Panc1 (cell line): ENCODE data around the gene AKAP9. TPM values are rescaled to one million over a fixed set of nuclear protein-coding genes. Genes with fewer than 3 reads are reported as not detected.

Source experiments
- ATAC-seq: fragments of 200-7000 bp; cut with Tn5 transposase; 2 replicates; pipeline ENCODE4 v1.9.1; 2020; ENCODE audit warnings: mild to moderate bottlenecking, moderate library complexity
- BruUV-seq: library from RNA; stranded (reverse); fragments of 400-500 nt; replicated peaks from 2 replicates; lab custom pipeline; 2021; lab: Mats Ljungman, UMichigan
- CTCF ChIA-PET: fragments of 300-600 bp; sonication (Branson Sonifier 250); formaldehyde crosslinking; loops from one replicate; lab custom pipeline; 2022; ENCODE audit warnings: antibody characterized with exemption; lab: Charles Lee
- POLR2A ChIA-PET: fragments of 300-600 bp; sonication (Branson Sonifier 250); formaldehyde crosslinking; loops from one replicate; lab custom pipeline; 2022; ENCODE audit warnings: antibody characterized with exemption; lab: Charles Lee
- DNase-seq: peaks from one replicate; pipeline ENCODE4 v3.0.0-alpha.2; 2010; ENCODE audit warnings: low read depth, low spot score
- H3K27ac ChIP-seq: 2 replicates; pipeline ENCODE4 v1.5.1; 2011; ENCODE audit warnings: mild to moderate bottlenecking, low read length, inconsistent platforms
- H3K27me3 ChIP-seq: fragments of 200-500 bp; sonication (Bioruptor generic); 2 replicates; pipeline ENCODE4 v1.6.0; 2014; ENCODE audit warnings: low read length, inconsistent platforms; ENCODE audit not compliant: control insufficient read depth, insufficient read depth
- H3K36me3 ChIP-seq: fragments of 200-500 bp; sonication (Bioruptor generic); 2 replicates; pipeline ENCODE4 v1.5.1; 2014; ENCODE audit warnings: inconsistent platforms, mild to moderate bottlenecking, low read length, moderate library complexity; ENCODE audit not compliant: control insufficient read depth, insufficient read depth
- H3K4me1 ChIP-seq: 2 replicates; pipeline ENCODE4 v1.5.1; 2011; ENCODE audit warnings: inconsistent platforms, mild to moderate bottlenecking, low read length, moderate library complexity; ENCODE audit not compliant: control insufficient read depth, insufficient read depth
- H3K4me3 ChIP-seq, 2 experiments: 2 replicates each; pipeline ENCODE4 v1.5.1; 2011 to 2012; ENCODE audit warnings: low read depth in 2 of 2, low read length in 2 of 2, mild to moderate bottlenecking in 2 of 2, inconsistent platforms in 1 of 2, moderate library complexity in 1 of 2
- H3K9me3 ChIP-seq: fragments of 200-500 bp; sonication (Bioruptor generic); 2 replicates; pipeline ENCODE4 v1.5.1; 2014; ENCODE audit warnings: low read depth, mild to moderate bottlenecking, inconsistent platforms, low read length, moderate library complexity; ENCODE audit not compliant: control insufficient read depth, insufficient read depth
- CTCF ChIP-seq: fragments of 450-650 bp; IDR thresholded peaks from 2 replicates; pipeline ENCODE4 v1.5.1; 2017; ENCODE audit warnings: mild to moderate bottlenecking
- POLR2AphosphoS5 ChIP-seq: IDR thresholded peaks from 2 replicates; pipeline ENCODE4 v1.6.1; 2012; ENCODE audit warnings: mild to moderate bottlenecking, low read depth, low read length, moderate library complexity
- SIN3A ChIP-seq: IDR thresholded peaks from 2 replicates; pipeline ENCODE4 v1.6.1; 2012; ENCODE audit warnings: low read depth, mild to moderate bottlenecking, low read length, moderate library complexity, borderline replicate concordance; ENCODE audit not compliant: insufficient read depth
- TCF7L2 ChIP-seq: IDR thresholded peaks from 2 replicates; pipeline ENCODE4 v1.6.1; 2011; ENCODE audit warnings: mild to moderate bottlenecking, low read depth, low read length, inconsistent platforms
- in situ Hi-C: cut with HindIII; loops from 2 replicates; pipeline ENCODE4 v1.10.0; 2016; ENCODE audit warnings: low sequenced_read_pairs, low pct_unique_long_range_greater_than_20kb
- intact Hi-C: fragments of 100-400 bp; cut with micrococcal nuclease; formaldehyde crosslinking; loops from one replicate; pipeline ENCODE4 v1.10.0; 2022; ENCODE audit not compliant: unreplicated experiment
- total RNA-seq: library from RNA; stranded (reverse); gene quantifications from one replicate; pipeline ENCODE4 v1.2.1, GENCODE V29; 2021; ENCODE audit not compliant: unreplicated experiment
- TF ChIP-seq, protein P1 (sequence below), 2 experiments: IDR thresholded peaks; 2 replicates each; pipeline ENCODE4 v1.6.1; 2011 to 2012; ENCODE audit warnings: low read depth in 2 of 2, control low read depth in 1 of 2, low read length in 1 of 2, mild to moderate bottlenecking in 1 of 2, moderate library complexity in 1 of 2; ENCODE audit not compliant: insufficient read depth in 1 of 2

The AKAP9 gene
- total RNA-seq, 1 experiment from 2014 or later = 31.6 TPM

DNA sequence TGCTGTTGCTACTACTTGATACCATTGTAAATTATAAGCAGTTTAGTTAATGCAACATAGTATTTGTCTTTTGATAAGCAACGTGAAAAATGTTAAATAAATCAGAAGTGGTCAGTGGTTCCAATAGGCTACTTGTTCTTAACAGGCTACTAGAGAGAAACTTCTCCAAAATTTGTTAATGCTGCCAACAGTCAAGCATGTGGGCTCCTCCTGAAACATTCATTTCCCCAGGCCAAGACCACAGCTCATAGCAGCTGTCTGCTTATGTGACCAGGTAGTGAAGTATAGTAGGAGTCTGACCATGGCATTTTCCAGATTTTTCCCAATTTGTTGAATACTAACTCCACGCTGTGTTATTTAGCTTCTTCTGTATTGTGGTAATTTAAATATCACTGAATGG, 112.7 kb downstream of the AKAP9 start:
- BruUV-seq = no TSS peak
- H3K4me1 ChIP-seq = no peaks in the 10 kb centered on the region
- intact Hi-C loops = no loop called here
- no peaks in the 10 kb centered on the region for H3K36me3 ChIP-seq
- DNase-seq = no peak
- CTCF ChIA-PET = no interaction called here
- in situ Hi-C loops = no loop called here
- TF ChIP-seq, protein P1, sequence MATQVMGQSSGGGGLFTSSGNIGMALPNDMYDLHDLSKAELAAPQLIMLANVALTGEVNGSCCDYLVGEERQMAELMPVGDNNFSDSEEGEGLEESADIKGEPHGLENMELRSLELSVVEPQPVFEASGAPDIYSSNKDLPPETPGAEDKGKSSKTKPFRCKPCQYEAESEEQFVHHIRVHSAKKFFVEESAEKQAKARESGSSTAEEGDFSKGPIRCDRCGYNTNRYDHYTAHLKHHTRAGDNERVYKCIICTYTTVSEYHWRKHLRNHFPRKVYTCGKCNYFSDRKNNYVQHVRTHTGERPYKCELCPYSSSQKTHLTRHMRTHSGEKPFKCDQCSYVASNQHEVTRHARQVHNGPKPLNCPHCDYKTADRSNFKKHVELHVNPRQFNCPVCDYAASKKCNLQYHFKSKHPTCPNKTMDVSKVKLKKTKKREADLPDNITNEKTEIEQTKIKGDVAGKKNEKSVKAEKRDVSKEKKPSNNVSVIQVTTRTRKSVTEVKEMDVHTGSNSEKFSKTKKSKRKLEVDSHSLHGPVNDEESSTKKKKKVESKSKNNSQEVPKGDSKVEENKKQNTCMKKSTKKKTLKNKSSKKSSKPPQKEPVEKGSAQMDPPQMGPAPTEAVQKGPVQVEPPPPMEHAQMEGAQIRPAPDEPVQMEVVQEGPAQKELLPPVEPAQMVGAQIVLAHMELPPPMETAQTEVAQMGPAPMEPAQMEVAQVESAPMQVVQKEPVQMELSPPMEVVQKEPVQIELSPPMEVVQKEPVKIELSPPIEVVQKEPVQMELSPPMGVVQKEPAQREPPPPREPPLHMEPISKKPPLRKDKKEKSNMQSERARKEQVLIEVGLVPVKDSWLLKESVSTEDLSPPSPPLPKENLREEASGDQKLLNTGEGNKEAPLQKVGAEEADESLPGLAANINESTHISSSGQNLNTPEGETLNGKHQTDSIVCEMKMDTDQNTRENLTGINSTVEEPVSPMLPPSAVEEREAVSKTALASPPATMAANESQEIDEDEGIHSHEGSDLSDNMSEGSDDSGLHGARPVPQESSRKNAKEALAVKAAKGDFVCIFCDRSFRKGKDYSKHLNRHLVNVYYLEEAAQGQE (IDR thresholded peaks at IDR 0.05; ENCODE audit: insufficient read depth in 1 of 2, low read depth in 2 of 2, low read length in 1 of 2) = no peak
- TF ChIP-seq CTCF (no peak), POLR2AphosphoS5 (no peak), TCF7L2 (no peak), SIN3A (no peak)
- POLR2A ChIA-PET = interaction anchor here (0.5 kb wide), 1 partner anchor 178 kb away, joined by 3 read pairs; no protein-coding TSS in a partner anchor
- H3K4me3 ChIP-seq = no peak overlapping the region
- H3K27me3 ChIP-seq = no peaks in the 10 kb centered on the region
- no peaks in the 10 kb centered on the region for H3K9me3 ChIP-seq
- H3K27ac ChIP-seq = no peak overlapping the region
- ATAC-seq = no peak

DNA sequence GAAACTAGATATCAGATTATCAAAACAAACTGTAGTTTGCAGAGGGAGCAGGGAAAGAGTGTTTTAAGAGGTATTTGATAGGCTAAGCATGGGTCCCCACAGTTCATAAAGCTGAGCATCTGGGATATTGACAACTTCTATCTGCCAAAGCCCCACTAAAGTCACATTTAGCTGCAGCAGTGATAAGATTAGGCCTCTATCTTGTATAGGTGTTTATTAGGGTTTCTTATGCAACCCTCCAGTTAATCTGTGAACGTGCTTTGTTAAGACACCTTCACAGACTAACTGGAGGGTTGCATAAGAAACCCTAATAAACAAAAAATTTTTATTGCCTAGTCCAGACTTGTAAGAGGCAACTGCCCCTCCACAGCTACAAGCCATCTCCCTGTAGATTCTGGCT, 115.6 kb downstream of the AKAP9 start:
- intact Hi-C loops = no loop called here
- H3K4me3 ChIP-seq = no peak overlapping the region
- DNase-seq (no peak), ATAC-seq (no peak)
- H3K27me3 ChIP-seq = no peaks in the 10 kb centered on the region
- H3K27ac ChIP-seq = no peak overlapping the region
- TF ChIP-seq, protein P1 (IDR thresholded peaks at IDR 0.05; ENCODE audit: insufficient read depth in 1 of 2, low read depth in 2 of 2, low read length in 1 of 2) = no peak
- TF ChIP-seq CTCF = no peak
- TF ChIP-seq SIN3A = no peak
- no peak for TF ChIP-seq TCF7L2
- no peak for TF ChIP-seq POLR2AphosphoS5
- no TSS peak for BruUV-seq
- H3K4me1 ChIP-seq = no peaks in the 10 kb centered on the region
- no peaks in the 10 kb centered on the region for H3K9me3 ChIP-seq
- ChIA-PET POLR2A (no interaction called here), CTCF (no interaction called here)
- in situ Hi-C loops = no loop called here
- H3K36me3 ChIP-seq = no peaks in the 10 kb centered on the region
